ENCODE data around the gene HARS1. TPM values are rescaled to one million over a fixed set of nuclear protein-coding genes. Genes with fewer than 3 reads are reported as not detected.

Gene HARS1
- total RNA-seq, 1 experiment from 2014 or later, result 55.6 TPM

DNA sequence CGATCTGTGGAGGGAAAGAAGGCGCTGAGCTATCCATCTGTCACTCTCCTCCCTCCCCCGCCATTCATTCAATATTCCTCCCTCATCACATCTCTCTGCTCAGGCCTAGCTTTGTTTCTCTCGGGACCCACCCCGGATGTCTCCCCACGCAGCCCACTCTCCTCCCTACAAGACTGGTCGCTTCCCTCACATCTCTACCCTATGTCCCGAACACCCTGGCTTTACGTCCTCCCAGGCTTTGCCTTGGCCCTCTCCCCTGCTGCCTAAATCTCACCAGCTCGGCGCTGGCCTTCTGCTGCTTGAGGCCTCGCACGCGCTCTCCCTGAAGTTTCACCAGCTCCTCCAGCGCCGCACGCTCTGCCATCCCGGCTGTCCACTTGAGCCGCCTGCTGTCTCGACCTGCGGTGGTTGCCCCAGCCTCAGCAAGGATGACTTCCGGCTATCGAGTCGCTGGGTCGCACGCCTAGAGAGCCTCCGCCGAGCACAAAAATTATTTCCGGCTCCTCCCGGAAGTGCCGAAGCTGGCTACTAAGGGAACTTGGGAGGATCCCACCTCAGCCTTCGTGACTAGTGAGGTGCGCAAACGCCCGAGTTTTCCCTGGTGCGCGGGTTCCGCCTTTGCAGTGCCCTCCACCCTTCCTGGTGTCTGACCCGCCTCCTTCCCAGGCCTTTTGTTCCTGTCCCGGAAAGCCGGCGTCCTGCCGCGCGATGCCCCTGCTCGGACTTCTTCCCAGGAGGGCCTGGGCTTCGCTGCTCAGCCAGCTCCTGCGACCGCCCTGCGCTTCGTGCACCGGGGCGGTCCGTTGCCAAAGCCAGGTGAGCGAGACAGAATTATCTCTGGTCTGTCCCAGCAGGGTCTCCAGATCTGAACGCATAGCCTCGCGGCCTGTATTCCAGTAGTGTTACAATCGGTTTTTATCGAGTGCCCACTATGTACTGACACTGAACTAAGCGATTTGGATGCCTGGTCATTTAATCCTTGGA, at the start of gene HARS1, which contains the start of gene HARS2 (continued):
- TF ChIP-seq, protein P1, sequence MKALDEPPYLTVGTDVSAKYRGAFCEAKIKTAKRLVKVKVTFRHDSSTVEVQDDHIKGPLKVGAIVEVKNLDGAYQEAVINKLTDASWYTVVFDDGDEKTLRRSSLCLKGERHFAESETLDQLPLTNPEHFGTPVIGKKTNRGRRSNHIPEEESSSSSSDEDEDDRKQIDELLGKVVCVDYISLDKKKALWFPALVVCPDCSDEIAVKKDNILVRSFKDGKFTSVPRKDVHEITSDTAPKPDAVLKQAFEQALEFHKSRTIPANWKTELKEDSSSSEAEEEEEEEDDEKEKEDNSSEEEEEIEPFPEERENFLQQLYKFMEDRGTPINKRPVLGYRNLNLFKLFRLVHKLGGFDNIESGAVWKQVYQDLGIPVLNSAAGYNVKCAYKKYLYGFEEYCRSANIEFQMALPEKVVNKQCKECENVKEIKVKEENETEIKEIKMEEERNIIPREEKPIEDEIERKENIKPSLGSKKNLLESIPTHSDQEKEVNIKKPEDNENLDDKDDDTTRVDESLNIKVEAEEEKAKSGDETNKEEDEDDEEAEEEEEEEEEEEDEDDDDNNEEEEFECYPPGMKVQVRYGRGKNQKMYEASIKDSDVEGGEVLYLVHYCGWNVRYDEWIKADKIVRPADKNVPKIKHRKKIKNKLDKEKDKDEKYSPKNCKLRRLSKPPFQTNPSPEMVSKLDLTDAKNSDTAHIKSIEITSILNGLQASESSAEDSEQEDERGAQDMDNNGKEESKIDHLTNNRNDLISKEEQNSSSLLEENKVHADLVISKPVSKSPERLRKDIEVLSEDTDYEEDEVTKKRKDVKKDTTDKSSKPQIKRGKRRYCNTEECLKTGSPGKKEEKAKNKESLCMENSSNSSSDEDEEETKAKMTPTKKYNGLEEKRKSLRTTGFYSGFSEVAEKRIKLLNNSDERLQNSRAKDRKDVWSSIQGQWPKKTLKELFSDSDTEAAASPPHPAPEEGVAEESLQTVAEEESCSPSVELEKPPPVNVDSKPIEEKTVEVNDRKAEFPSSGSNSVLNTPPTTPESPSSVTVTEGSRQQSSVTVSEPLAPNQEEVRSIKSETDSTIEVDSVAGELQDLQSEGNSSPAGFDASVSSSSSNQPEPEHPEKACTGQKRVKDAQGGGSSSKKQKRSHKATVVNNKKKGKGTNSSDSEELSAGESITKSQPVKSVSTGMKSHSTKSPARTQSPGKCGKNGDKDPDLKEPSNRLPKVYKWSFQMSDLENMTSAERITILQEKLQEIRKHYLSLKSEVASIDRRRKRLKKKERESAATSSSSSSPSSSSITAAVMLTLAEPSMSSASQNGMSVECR (CRISPR knock-in tag; IDR thresholded peaks at IDR 0.05; ENCODE audit: borderline replicate concordance), result peak; percentile 16
- TF ChIP-seq ZNF219 (CRISPR knock-in tag; IDR thresholded peaks at IDR 0.05; ENCODE audit: borderline replicate concordance) (no peak), SOX15 (CRISPR knock-in tag; IDR thresholded peaks at IDR 0.05) (no peak), NR3C1 (CRISPR knock-in tag; conservative IDR thresholded peaks at IDR 0.05; ENCODE audit: low read depth) (no peak), FOXP4 (CRISPR knock-in tag; IDR thresholded peaks at IDR 0.05) (peak; percentile 42; the same call in 1 of the 2 replicates), GABPB1 (CRISPR knock-in tag; IDR thresholded peaks at IDR 0.05) (peak; percentile 88), ZNF121 (CRISPR knock-in tag; IDR thresholded peaks at IDR 0.05) (no peak), NFYB (CRISPR knock-in tag; conservative IDR thresholded peaks at IDR 0.05; ENCODE audit: low read depth) (no peak), PRRX2 (CRISPR knock-in tag; IDR thresholded peaks at IDR 0.05) (no peak), PRDM15 (CRISPR knock-in tag; IDR thresholded peaks at IDR 0.05) (no peak), CREM (CRISPR knock-in tag; IDR thresholded peaks at IDR 0.05) (no peak; the same call in none of the 2 replicates), NFE2L1 (CRISPR knock-in tag; IDR thresholded peaks at IDR 0.05) (no peak), PREB (CRISPR knock-in tag; IDR thresholded peaks at IDR 0.05; ENCODE audit: borderline replicate concordance) (no peak), ATF2 (CRISPR knock-in tag; IDR thresholded peaks at IDR 0.05; ENCODE audit: borderline replicate concordance, low read depth) (no peak)
- TF ChIP-seq, protein P2, sequence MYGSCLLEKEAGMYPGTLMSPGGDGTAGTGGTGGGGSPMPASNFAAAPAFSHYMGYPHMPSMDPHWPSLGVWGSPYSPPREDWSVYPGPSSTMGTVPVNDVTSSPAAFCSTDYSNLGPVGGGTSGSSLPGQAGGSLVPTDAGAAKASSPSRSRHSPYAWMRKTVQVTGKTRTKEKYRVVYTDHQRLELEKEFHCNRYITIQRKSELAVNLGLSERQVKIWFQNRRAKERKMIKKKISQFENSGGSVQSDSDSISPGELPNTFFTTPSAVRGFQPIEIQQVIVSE (CRISPR knock-in tag; IDR thresholded peaks at IDR 0.05; ENCODE audit: borderline replicate concordance), result no peak
- TF ChIP-seq, protein P3, sequence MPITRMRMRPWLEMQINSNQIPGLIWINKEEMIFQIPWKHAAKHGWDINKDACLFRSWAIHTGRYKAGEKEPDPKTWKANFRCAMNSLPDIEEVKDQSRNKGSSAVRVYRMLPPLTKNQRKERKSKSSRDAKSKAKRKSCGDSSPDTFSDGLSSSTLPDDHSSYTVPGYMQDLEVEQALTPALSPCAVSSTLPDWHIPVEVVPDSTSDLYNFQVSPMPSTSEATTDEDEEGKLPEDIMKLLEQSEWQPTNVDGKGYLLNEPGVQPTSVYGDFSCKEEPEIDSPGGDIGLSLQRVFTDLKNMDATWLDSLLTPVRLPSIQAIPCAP (CRISPR knock-in tag; IDR thresholded peaks at IDR 0.05), result peak; percentile 62; the same call in 1 of the 2 replicates
- TF ChIP-seq, protein P4, sequence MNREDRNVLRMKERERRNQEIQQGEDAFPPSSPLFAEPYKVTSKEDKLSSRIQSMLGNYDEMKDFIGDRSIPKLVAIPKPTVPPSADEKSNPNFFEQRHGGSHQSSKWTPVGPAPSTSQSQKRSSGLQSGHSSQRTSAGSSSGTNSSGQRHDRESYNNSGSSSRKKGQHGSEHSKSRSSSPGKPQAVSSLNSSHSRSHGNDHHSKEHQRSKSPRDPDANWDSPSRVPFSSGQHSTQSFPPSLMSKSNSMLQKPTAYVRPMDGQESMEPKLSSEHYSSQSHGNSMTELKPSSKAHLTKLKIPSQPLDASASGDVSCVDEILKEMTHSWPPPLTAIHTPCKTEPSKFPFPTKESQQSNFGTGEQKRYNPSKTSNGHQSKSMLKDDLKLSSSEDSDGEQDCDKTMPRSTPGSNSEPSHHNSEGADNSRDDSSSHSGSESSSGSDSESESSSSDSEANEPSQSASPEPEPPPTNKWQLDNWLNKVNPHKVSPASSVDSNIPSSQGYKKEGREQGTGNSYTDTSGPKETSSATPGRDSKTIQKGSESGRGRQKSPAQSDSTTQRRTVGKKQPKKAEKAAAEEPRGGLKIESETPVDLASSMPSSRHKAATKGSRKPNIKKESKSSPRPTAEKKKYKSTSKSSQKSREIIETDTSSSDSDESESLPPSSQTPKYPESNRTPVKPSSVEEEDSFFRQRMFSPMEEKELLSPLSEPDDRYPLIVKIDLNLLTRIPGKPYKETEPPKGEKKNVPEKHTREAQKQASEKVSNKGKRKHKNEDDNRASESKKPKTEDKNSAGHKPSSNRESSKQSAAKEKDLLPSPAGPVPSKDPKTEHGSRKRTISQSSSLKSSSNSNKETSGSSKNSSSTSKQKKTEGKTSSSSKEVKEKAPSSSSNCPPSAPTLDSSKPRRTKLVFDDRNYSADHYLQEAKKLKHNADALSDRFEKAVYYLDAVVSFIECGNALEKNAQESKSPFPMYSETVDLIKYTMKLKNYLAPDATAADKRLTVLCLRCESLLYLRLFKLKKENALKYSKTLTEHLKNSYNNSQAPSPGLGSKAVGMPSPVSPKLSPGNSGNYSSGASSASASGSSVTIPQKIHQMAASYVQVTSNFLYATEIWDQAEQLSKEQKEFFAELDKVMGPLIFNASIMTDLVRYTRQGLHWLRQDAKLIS (CRISPR knock-in tag; IDR thresholded peaks at IDR 0.05; ENCODE audit: borderline replicate concordance), result 0 out of 2 replicates have a peak, but pooled peaks have one; percentile 35
